Trophoblast cell (in vitro differentiated cells and primary cell): Measurements from ENCODE around the gene GRK6.

Experiments used
- DNase-seq, 2 donors: peaks; one replicate each; pipeline ENCODE4 v3.0.0-alpha.2; 2016
- H2AFZ ChIP-seq: 2 replicates; pipeline ENCODE4 v1.6.1; 2013; ENCODE audit warnings: low read length, moderate library complexity, mild to moderate bottlenecking; ENCODE audit not compliant: insufficient read depth, poor library complexity
- H2AK5ac ChIP-seq: 2 replicates; pipeline ENCODE4 v1.6.1; 2013; ENCODE audit warnings: mild to moderate bottlenecking, low read length
- H2BK120ac ChIP-seq: 2 replicates; pipeline ENCODE4 v1.6.1; 2013; ENCODE audit warnings: low read length, mild to moderate bottlenecking, moderate library complexity; ENCODE audit not compliant: insufficient read depth, poor library complexity
- H2BK12ac ChIP-seq: 2 replicates; pipeline ENCODE4 v1.6.1; 2013; ENCODE audit warnings: mild to moderate bottlenecking, low read length, moderate library complexity
- H2BK5ac ChIP-seq: 2 replicates; pipeline ENCODE4 v1.6.1; 2013; ENCODE audit warnings: low read length, low read depth, moderate library complexity, mild to moderate bottlenecking; ENCODE audit not compliant: poor library complexity
- H3K14ac ChIP-seq: 2 replicates; pipeline ENCODE4 v1.6.1; 2013; ENCODE audit warnings: mild to moderate bottlenecking, low read length
- H3K18ac ChIP-seq: 2 replicates; pipeline ENCODE4 v1.6.1; 2013; ENCODE audit warnings: mild to moderate bottlenecking, low read length
- H3K23ac ChIP-seq: 2 replicates; pipeline ENCODE4 v1.6.1; 2013; ENCODE audit warnings: low read length
- H3K27ac ChIP-seq: 2 replicates; pipeline ENCODE4 v1.5.1; 2013; ENCODE audit warnings: low read depth, mild to moderate bottlenecking, inconsistent platforms, low read length, moderate library complexity
- H3K27me3 ChIP-seq: 2 replicates; pipeline ENCODE4 v1.6.1; 2013; ENCODE audit warnings: inconsistent platforms, mild to moderate bottlenecking, low read length, moderate library complexity; ENCODE audit not compliant: insufficient read depth
- H3K36me3 ChIP-seq, 2 experiments: 1 replicate in 1 of 2; 2 replicates in 1 of 2; pipeline ENCODE4 v1.6.1; 2013; ENCODE audit warnings: low read length in 2 of 2, mild to moderate bottlenecking in 2 of 2, moderate library complexity in 1 of 2; ENCODE audit not compliant: insufficient read depth in 2 of 2, control insufficient read depth in 1 of 2
- H3K4ac ChIP-seq: 2 replicates; pipeline ENCODE4 v1.6.1; 2013; ENCODE audit warnings: low read depth, mild to moderate bottlenecking, low read length, moderate library complexity
- H3K4me1 ChIP-seq, 2 experiments: 1 replicate in 1 of 2; 2 replicates in 1 of 2; pipeline ENCODE4 v1.6.1; 2013; ENCODE audit warnings: low read length in 2 of 2, mild to moderate bottlenecking in 2 of 2, moderate library complexity in 1 of 2; ENCODE audit not compliant: insufficient read depth in 2 of 2, control insufficient read depth in 1 of 2
- H3K4me2 ChIP-seq: 2 replicates; pipeline ENCODE4 v1.6.1; 2013; ENCODE audit warnings: inconsistent platforms, mild to moderate bottlenecking, low read length, moderate library complexity
- H3K4me3 ChIP-seq: 2 replicates; pipeline ENCODE4 v1.5.1; 2013; ENCODE audit warnings: mild to moderate bottlenecking, low read depth, low read length, inconsistent platforms
- H3K79me1 ChIP-seq: one replicate; pipeline ENCODE4 v1.6.1; 2013; ENCODE audit warnings: low read length
- H3K79me2 ChIP-seq: 2 replicates; pipeline ENCODE4 v1.6.1; 2013; ENCODE audit warnings: low read length, mild to moderate bottlenecking; ENCODE audit not compliant: control insufficient read depth, insufficient read depth, poor library complexity
- H3K9ac ChIP-seq: 2 replicates; pipeline ENCODE4 v1.6.1; 2013; ENCODE audit warnings: mild to moderate bottlenecking, low read length
- H3K9me3 ChIP-seq: 2 replicates; pipeline ENCODE4 v1.6.1; 2013; ENCODE audit warnings: low read depth, mild to moderate bottlenecking, control low read depth, inconsistent platforms, low read length; ENCODE audit not compliant: insufficient read depth
- H4K12ac ChIP-seq: 2 replicates; pipeline ENCODE4 v1.6.1; 2013; ENCODE audit warnings: low read depth, mild to moderate bottlenecking, low read length, moderate library complexity
- H4K8ac ChIP-seq: 2 replicates; pipeline ENCODE4 v1.6.1; 2013; ENCODE audit warnings: low read depth, mild to moderate bottlenecking, low read length, moderate library complexity
- H4K91ac ChIP-seq: one replicate; pipeline ENCODE4 v1.6.1; 2013; ENCODE audit warnings: low read depth, mild to moderate bottlenecking, low read length, moderate library complexity
- WGBS: extraction: QIAGEN DNeasy Blood & Tissue Kit; methylation state at CpG from one replicate; pipeline ENCODE4 v1.1.7; 2013; ENCODE audit warnings: missing lambda C conversion rate; ENCODE audit not compliant: insufficient read length, insufficient coverage; ENCODE audit errors: extremely low coverage; 5-methylcytosine and 5-hydroxymethylcytosine counted together

The GRK6 gene

DNA sequence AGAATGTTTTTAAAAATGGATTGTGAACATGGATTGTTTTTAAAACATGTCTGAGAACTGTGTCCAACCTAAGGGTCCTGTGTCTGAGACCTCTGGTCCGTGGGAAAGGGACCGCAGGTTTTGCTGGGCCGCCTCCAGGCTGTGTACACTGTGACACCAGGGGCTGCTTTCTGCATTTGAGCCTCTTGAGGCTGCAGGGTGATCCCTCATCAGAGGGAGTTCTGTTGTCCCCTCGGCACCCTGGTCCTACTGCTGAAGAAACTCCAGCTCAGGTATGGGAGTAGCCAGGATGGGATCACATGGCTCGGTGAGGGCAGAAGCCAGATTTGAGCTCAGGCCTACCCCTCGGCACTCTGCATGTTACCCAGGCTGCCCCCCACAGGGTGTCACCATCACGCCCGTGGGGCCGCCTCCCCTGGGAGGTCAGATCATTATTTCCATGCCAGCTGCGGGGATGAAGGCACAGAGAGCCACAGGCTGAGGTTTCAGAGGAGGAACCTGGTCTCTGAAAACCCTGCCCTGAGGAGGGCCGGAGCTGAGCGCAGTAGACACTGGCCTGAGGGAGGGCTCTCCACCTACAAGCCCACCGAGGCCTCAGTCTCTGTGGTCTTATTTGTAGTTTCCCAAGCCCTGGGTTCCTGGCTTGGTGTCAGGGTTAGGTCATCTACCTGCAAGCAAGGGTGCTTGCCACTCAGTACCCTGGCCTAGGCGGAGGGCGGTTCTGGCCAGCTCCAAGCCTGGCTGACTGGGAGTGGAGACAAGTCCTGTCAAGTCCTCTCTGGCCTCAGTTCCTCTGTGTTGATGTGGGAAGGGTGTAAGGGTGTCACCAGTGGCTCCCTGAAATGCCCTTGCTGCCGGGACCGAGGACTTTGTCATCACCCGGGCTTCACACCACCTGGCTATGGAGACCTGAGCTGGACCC, 22.9 kb downstream of the GRK6 start:
- Histone ChIP-seq H3K4me1 (peaks cover 5 to 21% of the 10 kb centered on the region in 2 experiments), H3K18ac (no peak overlapping the region), H3K79me2 (no peaks in the 10 kb centered on the region), H4K8ac (no peak overlapping the region), H2AFZ (no peak overlapping the region), H2BK120ac (no peak overlapping the region), H2BK12ac (no peak overlapping the region), H3K4me3 (no peak overlapping the region), H4K91ac (no peak overlapping the region), H3K4me2 (no peak overlapping the region), H3K9me3 (peaks cover 6% of the 10 kb centered on the region), H3K14ac (no peak overlapping the region), H2AK5ac (no peak overlapping the region), H3K9ac (no peak overlapping the region), H3K27ac (no peak overlapping the region), H4K12ac (no peak overlapping the region), H3K23ac (no peak overlapping the region), H3K79me1 (peaks cover 2% of the 10 kb centered on the region), H3K27me3 (peaks cover 6% of the 10 kb centered on the region), H3K4ac (no peak overlapping the region), H3K36me3 (no peaks in the 10 kb centered on the region), H2BK5ac (no peak overlapping the region)
- DNase-seq = no peak
- no CpG with 5 or more reads among the region's 18 CpGs for WGBS

DNA sequence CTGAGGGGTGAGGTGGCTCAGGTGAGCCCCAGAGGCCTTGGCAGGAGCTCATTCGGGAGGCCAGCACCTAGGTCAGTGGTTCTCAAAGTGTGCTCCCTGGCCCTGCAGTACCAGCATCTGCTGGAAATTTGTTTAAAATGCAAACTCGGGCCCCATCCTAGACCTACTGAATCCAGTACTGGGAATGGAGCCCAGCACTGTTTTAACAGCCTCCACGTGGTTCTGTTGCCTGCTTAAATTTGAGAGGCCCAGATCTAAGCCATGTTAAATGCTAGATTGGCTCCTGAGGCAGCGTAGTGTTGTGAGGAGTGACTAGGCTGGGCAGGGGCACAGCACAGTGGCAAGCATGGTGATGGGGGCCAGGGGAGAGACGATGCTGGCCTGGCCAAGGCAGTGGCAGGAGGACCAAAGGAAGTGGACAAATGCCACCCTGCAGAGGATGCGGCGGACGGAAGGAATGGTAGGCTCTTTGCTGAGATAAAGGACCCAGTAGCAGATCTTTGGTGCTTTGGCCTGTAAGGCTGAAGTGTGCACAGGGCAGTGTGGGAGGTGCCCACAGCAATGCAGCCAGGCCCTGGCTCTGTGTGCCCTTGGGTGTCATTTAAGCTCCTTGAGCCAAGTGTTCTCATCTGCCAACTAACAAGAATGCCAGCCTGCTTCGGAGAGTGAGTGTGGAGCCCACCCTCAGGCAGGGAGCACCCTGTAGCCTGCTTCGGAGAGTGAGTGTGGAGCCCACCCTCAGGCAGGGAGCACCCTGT, 24.4 kb downstream of the GRK6 start:
- Histone ChIP-seq H2AK5ac (no peak overlapping the region), H3K27me3 (peaks cover 6% of the 10 kb centered on the region), H3K9me3 (peaks cover 6% of the 10 kb centered on the region), H3K79me1 (peaks cover 11% of the 10 kb centered on the region), H3K4me1 (peaks cover 5 to 29% of the 10 kb centered on the region in 2 experiments), H3K14ac (no peak overlapping the region), H4K8ac (no peak overlapping the region), H4K91ac (no peak overlapping the region), H2AFZ (no peak overlapping the region), H2BK12ac (no peak overlapping the region), H4K12ac (no peak overlapping the region), H3K36me3 (no peaks in the 10 kb centered on the region), H3K18ac (no peak overlapping the region), H3K27ac (no peak overlapping the region), H3K4ac (no peak overlapping the region), H3K23ac (no peak overlapping the region), H3K4me2 (no peak overlapping the region), H3K9ac (no peak overlapping the region), H2BK5ac (no peak overlapping the region), H2BK120ac (no peak overlapping the region), H3K4me3 (no peak overlapping the region), H3K79me2 (no peaks in the 10 kb centered on the region)
- WGBS = no CpG with 5 or more reads among the region's 10 CpGs
- DNase-seq = no peak

DNA sequence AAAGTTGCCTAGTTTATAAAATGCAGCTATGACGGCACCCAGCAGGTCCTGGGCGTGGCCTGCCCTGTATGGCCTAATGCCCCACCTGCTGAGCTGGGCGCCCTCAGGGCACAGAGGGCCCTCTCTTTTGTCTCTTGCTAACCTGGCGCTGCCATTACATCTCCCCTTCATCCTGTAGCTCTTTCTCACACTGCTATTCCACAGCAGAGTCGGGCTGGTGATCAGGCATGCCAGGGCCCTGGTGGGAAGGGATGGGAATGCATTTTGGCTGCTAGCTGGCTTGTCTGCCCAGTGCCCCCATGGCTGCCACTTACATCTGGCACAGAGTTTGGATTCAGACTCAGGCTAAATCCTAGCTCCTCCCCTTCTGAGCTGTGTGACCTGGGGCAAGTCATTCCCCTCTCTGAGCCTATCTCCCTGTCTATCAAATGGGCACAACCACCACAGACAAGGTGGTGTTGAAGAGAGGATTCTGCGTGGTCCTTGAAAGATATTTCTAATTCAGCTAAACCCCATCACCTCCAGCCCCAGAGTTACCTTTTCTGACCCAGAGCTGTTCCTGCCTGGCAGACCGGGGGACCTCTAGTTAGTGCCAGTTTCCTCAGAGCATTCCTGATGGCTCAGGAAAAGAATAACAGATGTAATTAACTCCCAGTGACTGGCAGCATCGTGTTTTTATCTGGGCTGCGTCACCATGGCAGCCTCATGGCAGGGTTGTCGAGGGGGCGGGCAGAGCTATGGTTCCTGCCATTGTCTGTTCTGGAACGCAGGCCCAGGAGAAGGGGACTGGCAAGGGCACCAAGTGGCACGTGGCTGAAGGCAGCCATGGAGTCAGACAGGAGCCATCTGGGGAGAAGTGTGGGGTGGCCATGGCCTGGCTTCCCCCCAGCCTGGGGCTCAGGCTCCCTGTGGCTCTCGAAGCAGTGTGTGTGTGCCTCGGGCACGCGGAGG, 26.5 kb downstream of the GRK6 start:
- H4K12ac ChIP-seq = no peak overlapping the region
- peaks cover 9% of the 10 kb centered on the region for H3K79me1 ChIP-seq
- no peak overlapping the region for H3K4me2 ChIP-seq
- no peak overlapping the region for H2AK5ac ChIP-seq
- H3K36me3 ChIP-seq = peaks cover 13 to 14% of the 10 kb centered on the region in 2 experiments
- WGBS = no CpG with 5 or more reads among the region's 17 CpGs
- no peak for DNase-seq
- no peak overlapping the region for H4K91ac ChIP-seq
- H3K23ac ChIP-seq = no peak overlapping the region
- H2AFZ ChIP-seq = no peak overlapping the region
- no peak overlapping the region for H2BK12ac ChIP-seq
- H3K9ac ChIP-seq = no peak overlapping the region
- H3K4me3 ChIP-seq = no peak overlapping the region
- no peak overlapping the region for H3K27ac ChIP-seq
- H4K8ac ChIP-seq = no peak overlapping the region
- H3K14ac ChIP-seq = no peak overlapping the region
- no peaks in the 10 kb centered on the region for H3K79me2 ChIP-seq
- H3K4ac ChIP-seq = no peak overlapping the region
- H3K9me3 ChIP-seq = peaks cover 2% of the 10 kb centered on the region
- no peaks in the 10 kb centered on the region for H3K27me3 ChIP-seq
- no peak overlapping the region for H3K18ac ChIP-seq
- no peak overlapping the region for H2BK120ac ChIP-seq
- H2BK5ac ChIP-seq = no peak overlapping the region
- peaks cover 0 to 18% of the 10 kb centered on the region in 2 experiments for H3K4me1 ChIP-seq

DNA sequence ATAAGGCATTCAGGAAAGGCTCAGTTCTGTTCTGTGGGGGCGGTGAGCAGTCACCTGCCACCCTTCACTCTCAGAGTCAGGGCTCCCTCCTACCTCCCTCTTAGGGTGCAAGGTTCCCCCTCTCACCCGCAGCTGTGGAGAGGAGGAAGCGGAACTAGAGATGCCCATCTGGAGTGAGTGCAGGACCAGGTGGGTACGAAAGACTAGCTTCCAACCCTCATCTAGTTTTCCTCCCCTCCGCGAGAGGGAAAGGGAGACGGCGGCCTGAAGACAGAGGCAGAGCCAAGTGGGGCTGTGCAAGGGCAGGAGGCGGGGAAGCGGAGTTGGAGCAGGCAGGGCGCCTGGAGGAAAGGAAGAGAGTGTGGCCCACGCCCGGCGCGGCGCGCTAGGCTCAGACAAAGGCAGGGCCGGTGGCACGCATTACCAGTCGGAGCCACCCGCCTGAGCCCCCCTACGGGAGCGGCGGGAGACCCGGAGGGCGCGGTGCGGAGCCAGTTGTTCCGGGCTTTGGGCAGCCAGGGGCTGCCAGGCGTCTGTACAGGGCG, 27.4 kb downstream of the GRK6 start:
- no peak overlapping the region for H3K9ac ChIP-seq

More for the DNA sequence above, 27.4 kb downstream of the GRK6 start:
- Histone ChIP-seq H3K23ac (no peak overlapping the region), H2BK120ac (no peak overlapping the region), H3K4ac (no peak overlapping the region), H3K4me1 (peaks cover 0 to 17% of the 10 kb centered on the region in 2 experiments), H2AFZ (peak overlapping the region; percentile 17), H3K14ac (no peak overlapping the region), H4K12ac (no peak overlapping the region), H3K27me3 (no peaks in the 10 kb centered on the region), H3K4me3 (peak overlapping the region; percentile 4), H3K79me2 (no peaks in the 10 kb centered on the region), H3K36me3 (peaks cover 23% of the 10 kb centered on the region in 2 experiments), H2BK5ac (no peak overlapping the region), H2AK5ac (no peak overlapping the region), H3K79me1 (peaks cover 9% of the 10 kb centered on the region), H3K27ac (no peak overlapping the region), H4K8ac (peak overlapping the region; percentile 3), H3K9me3 (peaks cover 2% of the 10 kb centered on the region), H4K91ac (no peak overlapping the region), H2BK12ac (no peak overlapping the region), H3K4me2 (peak overlapping the region; percentile 95), H3K18ac (no peak overlapping the region)
- WGBS = no CpG with 5 or more reads among the region's 31 CpGs
- DNase-seq = no peak
